B cell (primary cell): ENCODE measurements around the gene ZNF326. TPM values are rescaled to one million over a fixed set of nuclear protein-coding genes. Genes with fewer than 3 reads are reported as not detected.

Experiments used
- ATAC-seq: fragments of 200-7000 bp; cut with Tn5 transposase; one replicate; pipeline ENCODE4 v1.10.0; 2021; ENCODE audit warnings: low read depth, mild to moderate bottlenecking, moderate number of reproducible peaks, moderate library complexity
- CTCF ChIA-PET: fragments of 350-600 bp; sonication (Branson Sonifier 250); formaldehyde crosslinking; loops from one replicate; lab custom pipeline; 2021; ENCODE audit warnings: antibody characterized with exemption, inconsistent platforms; lab: Charles Lee
- POLR2A ChIA-PET: fragments of 350-600 bp; sonication (Branson Sonifier 250); formaldehyde crosslinking; loops from one replicate; lab custom pipeline; 2021; ENCODE audit warnings: antibody characterized with exemption; lab: Charles Lee
- DNase-seq: peaks from one replicate; pipeline ENCODE4 v3.0.0; 2013
- H2AFZ ChIP-seq: 2 replicates; pipeline ENCODE4 v1.6.1; 2012; ENCODE audit warnings: mild to moderate bottlenecking, low read depth, low read length; ENCODE audit not compliant: insufficient read depth, poor library complexity, severe bottlenecking
- H3K27ac ChIP-seq, 2 donors: 1 replicate in 1 of 2; 2 replicates in 1 of 2; pipeline ENCODE4 v1.5.1; 2012 to 2013; ENCODE audit warnings: low read length in 2 of 2, mild to moderate bottlenecking in 2 of 2, moderate library complexity in 1 of 2
- H3K27me3 ChIP-seq, 4 experiments: fragments of 200-600 bp in 1 of 4; sonication (generic) in 1 of 4; replicated peaks in 1 of 4; 1 replicate in 2 of 4; 2 replicates in 2 of 4; pipeline versions ENCODE4 v1.6.1 to v1.7.0; 2013 to 2016; ENCODE audit warnings: low read length in 3 of 4, mild to moderate bottlenecking in 2 of 4, mixed read lengths in 1 of 4, moderate library complexity in 1 of 4; ENCODE audit not compliant: insufficient read depth in 4 of 4, control insufficient read depth in 3 of 4; ENCODE audit errors: control extremely low read depth in 1 of 4
- H3K36me3 ChIP-seq, 2 experiments: replicated peaks in 1 of 2; 1 replicate in 1 of 2; 2 replicates in 1 of 2; pipeline versions ENCODE4 v1.6.1 to v1.7.1; 2013; ENCODE audit warnings: low read length in 1 of 2; ENCODE audit not compliant: insufficient read depth in 2 of 2, control insufficient read depth in 1 of 2; ENCODE audit errors: control extremely low read depth in 1 of 2, extremely low read depth in 1 of 2
- H3K4me1 ChIP-seq, 2 donors: fragments of 200-600 bp in 1 of 2; sonication (generic) in 1 of 2; 1 replicate in 1 of 2; 2 replicates in 1 of 2; pipeline versions ENCODE4 v1.5.1 to v1.6.1; 2013 to 2017; ENCODE audit warnings: low read length in 2 of 2; ENCODE audit not compliant: control insufficient read depth in 2 of 2, insufficient read depth in 2 of 2
- H3K4me2 ChIP-seq: replicated peaks from 2 replicates; pipeline ENCODE3; 2012; ENCODE audit warnings: mild to moderate bottlenecking, low read depth, low read length; ENCODE audit not compliant: poor library complexity, severe bottlenecking
- H3K4me3 ChIP-seq, 5 experiments: fragments of 200-600 bp in 1 of 5; sonication (generic) in 1 of 5; 1 replicate in 3 of 5; 2 replicates in 2 of 5; pipeline versions ENCODE4 v1.5.1 to v1.7.0; 2011 to 2016; ENCODE audit warnings: low read length in 4 of 5, mild to moderate bottlenecking in 4 of 5, low read depth in 2 of 5, control low read depth in 1 of 5, moderate library complexity in 1 of 5; ENCODE audit not compliant: insufficient read depth in 1 of 5; ENCODE audit errors: control extremely low read depth in 1 of 5, extremely low read depth in 1 of 5
- H3K79me2 ChIP-seq: fragments of 200-600 bp; sonication (generic); one replicate; pipeline ENCODE4 v1.6.0; 2016; ENCODE audit warnings: low read length; ENCODE audit not compliant: control insufficient read depth, insufficient read depth
- H3K9ac ChIP-seq: fragments of 200-600 bp; sonication (generic); 2 replicates; pipeline ENCODE4 v1.6.1; 2017; ENCODE audit warnings: mild to moderate bottlenecking, low read length, moderate library complexity
- H3K9me3 ChIP-seq, 3 donors: one replicate each; pipeline versions ENCODE4 v1.6.1 to v1.7.1; 2013; ENCODE audit warnings: low read length in 2 of 3; ENCODE audit not compliant: control insufficient read depth in 2 of 3, insufficient read depth in 1 of 3; ENCODE audit errors: control extremely low read depth in 1 of 3
- H4K20me1 ChIP-seq: 2 replicates; pipeline ENCODE4 v1.6.0; 2012; ENCODE audit warnings: mild to moderate bottlenecking, low read length; ENCODE audit not compliant: insufficient read depth, control insufficient read depth, poor library complexity, severe bottlenecking
- H3K27ac Mint-ChIP-seq: one replicate; pipeline ENCODE4 v1.8.0; 2021; ENCODE audit warnings: mixed read lengths
- H3K27me3 Mint-ChIP-seq: one replicate; pipeline ENCODE4 v1.8.0; 2021; ENCODE audit warnings: mixed read lengths
- H3K4me1 Mint-ChIP-seq: one replicate; pipeline ENCODE4 v1.8.0; 2021; ENCODE audit warnings: mixed read lengths
- H3K4me3 Mint-ChIP-seq: one replicate; pipeline ENCODE4 v1.8.0; 2021; ENCODE audit warnings: mixed read lengths
- H3K9me3 Mint-ChIP-seq: one replicate; pipeline ENCODE4 v1.8.0; 2022; ENCODE audit warnings: mixed read lengths; ENCODE audit not compliant: insufficient read depth
- EZH2 ChIP-seq: IDR thresholded peaks from 2 replicates; pipeline ENCODE4 v1.6.1; 2012; ENCODE audit warnings: borderline replicate concordance, low read depth, mild to moderate bottlenecking, moderate library complexity, low read length; ENCODE audit not compliant: insufficient read depth, poor library complexity, severe bottlenecking
- WGBS: methylation state at CpG from one replicate; pipeline ENCODE4 v1.1.5; 2013; ENCODE audit warnings: missing lambda C conversion rate; ENCODE audit not compliant: insufficient coverage; 5-methylcytosine and 5-hydroxymethylcytosine counted together
- intact Hi-C: fragments of 100-400 bp; cut with micrococcal nuclease; formaldehyde crosslinking; loops from one replicate; pipeline ENCODE4 v1.10.0; 2022
- polyA plus RNA-seq: library from polyadenylated mRNA; depleted of rRNA; stranded (reverse); fragments of >200 nt; gene quantifications from 2 replicates; pipeline ENCODE4 v1.2.3, GENCODE V29; 2012
- total RNA-seq, 2 donors: library from RNA; stranded (reverse); fragments of 120-200 nt in 1 of 2; gene quantifications; 1 replicate in 1 of 2; 2 replicates in 1 of 2; pipeline versions ENCODE4 v1.2.3 to v1.2.4, GENCODE V29; 2013 to 2022
- TF ChIP-seq, protein P1 (sequence below): fragments of 200-600 bp; IDR thresholded peaks from one replicate; pipeline ENCODE4 v1.8.0; 2022; ENCODE audit warnings: antibody characterized with exemption, mild to moderate bottlenecking

The ZNF326 gene
- total and polyA plus RNA-seq, 2 donors (not counting 1 experiment from before 2014, with no cell fraction given): 6.1 to 34.1 TPM

DNA sequence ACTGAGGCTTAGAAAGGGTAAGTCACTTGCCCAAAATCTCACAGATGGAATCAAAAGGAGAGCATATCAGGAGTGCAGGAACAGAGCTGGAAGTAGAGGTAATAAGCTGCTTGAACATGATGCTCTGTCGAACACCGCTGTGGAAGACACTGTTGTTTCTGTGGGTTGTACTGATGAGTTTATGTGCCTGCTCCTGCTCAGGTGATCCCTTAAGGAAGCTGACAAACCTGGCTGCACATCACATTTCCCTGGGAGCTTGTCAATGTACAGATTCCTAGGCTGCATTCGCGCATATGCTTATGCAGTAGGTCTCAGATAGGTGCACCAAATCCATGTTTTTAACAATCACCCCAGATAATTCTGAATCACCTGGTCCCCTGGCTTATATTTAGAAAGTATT is 79.7 kb downstream of the ZNF326 start:
- H3K4me3 Mint-ChIP-seq: no peak overlapping the region
- no peaks in the 10 kb centered on the region for H4K20me1 ChIP-seq
- intact Hi-C loops: no loop called here
- H3K27me3 Mint-ChIP-seq: peaks cover 23% of the 10 kb centered on the region
- H3K9me3 Mint-ChIP-seq: no peaks in the 10 kb centered on the region
- ChIA-PET CTCF (no interaction called here), POLR2A (no interaction called here)
- peaks cover 0 to 3% (median 0%) of the 10 kb centered on the region in 3 donors for H3K9me3 ChIP-seq
- ATAC-seq (no peak), DNase-seq (no peak)
- TF ChIP-seq, protein P1, sequence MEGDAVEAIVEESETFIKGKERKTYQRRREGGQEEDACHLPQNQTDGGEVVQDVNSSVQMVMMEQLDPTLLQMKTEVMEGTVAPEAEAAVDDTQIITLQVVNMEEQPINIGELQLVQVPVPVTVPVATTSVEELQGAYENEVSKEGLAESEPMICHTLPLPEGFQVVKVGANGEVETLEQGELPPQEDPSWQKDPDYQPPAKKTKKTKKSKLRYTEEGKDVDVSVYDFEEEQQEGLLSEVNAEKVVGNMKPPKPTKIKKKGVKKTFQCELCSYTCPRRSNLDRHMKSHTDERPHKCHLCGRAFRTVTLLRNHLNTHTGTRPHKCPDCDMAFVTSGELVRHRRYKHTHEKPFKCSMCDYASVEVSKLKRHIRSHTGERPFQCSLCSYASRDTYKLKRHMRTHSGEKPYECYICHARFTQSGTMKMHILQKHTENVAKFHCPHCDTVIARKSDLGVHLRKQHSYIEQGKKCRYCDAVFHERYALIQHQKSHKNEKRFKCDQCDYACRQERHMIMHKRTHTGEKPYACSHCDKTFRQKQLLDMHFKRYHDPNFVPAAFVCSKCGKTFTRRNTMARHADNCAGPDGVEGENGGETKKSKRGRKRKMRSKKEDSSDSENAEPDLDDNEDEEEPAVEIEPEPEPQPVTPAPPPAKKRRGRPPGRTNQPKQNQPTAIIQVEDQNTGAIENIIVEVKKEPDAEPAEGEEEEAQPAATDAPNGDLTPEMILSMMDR: no peak
- TF ChIP-seq EZH2: no peak
- 100% methylated on average over 4 of the region's 4 CpGs for WGBS
- H2AFZ ChIP-seq: no peak overlapping the region
- H3K4me1 ChIP-seq: peaks cover 0 to 3% of the 10 kb centered on the region in 2 donors
- H3K4me3 ChIP-seq: no peak overlapping the region
- H3K4me1 Mint-ChIP-seq: peaks cover 2% of the 10 kb centered on the region
- no peaks in the 10 kb centered on the region for H3K36me3 ChIP-seq
- H3K27ac ChIP-seq: no peak overlapping the region
- H3K27me3 ChIP-seq: peaks cover 0 to 3% (median 1%) of the 10 kb centered on the region in 4 experiments
- no peaks in the 10 kb centered on the region for H3K79me2 ChIP-seq
- no peak overlapping the region for H3K27ac Mint-ChIP-seq
- H3K4me2 ChIP-seq: no peak overlapping the region
- no peak overlapping the region for H3K9ac ChIP-seq

DNA sequence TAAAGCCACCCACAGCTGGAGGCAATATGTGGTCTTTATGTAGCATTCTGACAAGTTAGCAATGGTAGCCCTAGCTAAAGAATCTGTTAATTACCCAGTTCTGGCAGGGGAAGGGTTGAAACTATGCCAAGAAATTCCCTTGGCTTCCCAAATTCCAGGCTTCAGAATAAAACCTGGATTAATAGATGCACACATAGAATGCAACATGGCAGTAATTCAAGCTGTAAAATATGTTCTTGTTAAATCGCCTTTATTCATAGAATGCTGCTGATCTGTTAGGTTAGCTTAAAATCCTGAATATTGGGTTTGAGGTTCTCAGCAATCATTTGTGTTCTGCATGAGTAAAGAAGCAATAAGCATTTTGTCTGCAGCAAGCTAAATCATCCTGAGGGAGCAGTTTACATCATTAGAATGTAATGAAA is 80.1 kb downstream of the ZNF326 start:
- Histone ChIP-seq H3K4me2 (no peak overlapping the region), H4K20me1 (no peaks in the 10 kb centered on the region), H3K9ac (no peak overlapping the region), H3K79me2 (no peaks in the 10 kb centered on the region), H3K4me1 (peaks cover 0 to 3% of the 10 kb centered on the region in 2 donors), H3K4me3 (no peak overlapping the region), H3K36me3 (no peaks in the 10 kb centered on the region), H3K27ac (no peak overlapping the region), H2AFZ (no peak overlapping the region), H3K27me3 (peaks cover 0 to 3% (median 1%) of the 10 kb centered on the region in 4 experiments), H3K9me3 (peaks cover 0 to 3% (median 0%) of the 10 kb centered on the region in 3 donors)
- no peak for ATAC-seq
- CTCF ChIA-PET: no interaction called here
- H3K4me1 Mint-ChIP-seq: peaks cover 2% of the 10 kb centered on the region
- no peak overlapping the region for H3K4me3 Mint-ChIP-seq
- WGBS: 100% methylated on average over 1 of the region's 1 CpG
- intact Hi-C loops: no loop called here
- no peak for DNase-seq
- no peak overlapping the region for H3K27ac Mint-ChIP-seq
- H3K27me3 Mint-ChIP-seq: peaks cover 20% of the 10 kb centered on the region
- no peak for TF ChIP-seq EZH2
- TF ChIP-seq, protein P1: no peak
- no peaks in the 10 kb centered on the region for H3K9me3 Mint-ChIP-seq
- POLR2A ChIA-PET: no interaction called here
